GM12801 (cell line): ENCODE data around the gene HOXA6.

ENCODE experiments used
- TF ChIP-seq, protein P1 (sequence below): IDR thresholded peaks from one replicate; pipeline ENCODE4 v1.5.1; 2011; ENCODE audit warnings: control low read depth; ENCODE audit not compliant: insufficient read length; ENCODE audit errors: extremely low read depth

The HOXA6 gene

GRCh38 chr7:27182285-27182841 is 34.8 kb upstream of the HOXA6 start:
- TF ChIP-seq, protein P1, sequence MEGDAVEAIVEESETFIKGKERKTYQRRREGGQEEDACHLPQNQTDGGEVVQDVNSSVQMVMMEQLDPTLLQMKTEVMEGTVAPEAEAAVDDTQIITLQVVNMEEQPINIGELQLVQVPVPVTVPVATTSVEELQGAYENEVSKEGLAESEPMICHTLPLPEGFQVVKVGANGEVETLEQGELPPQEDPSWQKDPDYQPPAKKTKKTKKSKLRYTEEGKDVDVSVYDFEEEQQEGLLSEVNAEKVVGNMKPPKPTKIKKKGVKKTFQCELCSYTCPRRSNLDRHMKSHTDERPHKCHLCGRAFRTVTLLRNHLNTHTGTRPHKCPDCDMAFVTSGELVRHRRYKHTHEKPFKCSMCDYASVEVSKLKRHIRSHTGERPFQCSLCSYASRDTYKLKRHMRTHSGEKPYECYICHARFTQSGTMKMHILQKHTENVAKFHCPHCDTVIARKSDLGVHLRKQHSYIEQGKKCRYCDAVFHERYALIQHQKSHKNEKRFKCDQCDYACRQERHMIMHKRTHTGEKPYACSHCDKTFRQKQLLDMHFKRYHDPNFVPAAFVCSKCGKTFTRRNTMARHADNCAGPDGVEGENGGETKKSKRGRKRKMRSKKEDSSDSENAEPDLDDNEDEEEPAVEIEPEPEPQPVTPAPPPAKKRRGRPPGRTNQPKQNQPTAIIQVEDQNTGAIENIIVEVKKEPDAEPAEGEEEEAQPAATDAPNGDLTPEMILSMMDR: no peak

- TF ChIP-seq, protein P1: no peak
Measured at GRCh38 chr7:27181795-27182275, 34.3 kb upstream of the HOXA6 start.

GRCh38 chr7:27180431-27181420 is 33.2 kb upstream of the HOXA6 start:
- TF ChIP-seq, protein P1: no peak

GRCh38 chr7:27179503-27180430 is 32.2 kb upstream of the HOXA6 start:
- TF ChIP-seq, protein P1: no peak

GRCh38 chr7:27179030-27179429 is 31.5 kb upstream of the HOXA6 start:
- TF ChIP-seq, protein P1: no peak

GRCh38 chr7:27178366-27178765 is 30.8 kb upstream of the HOXA6 start:
- TF ChIP-seq, protein P1: no peak

DNA sequence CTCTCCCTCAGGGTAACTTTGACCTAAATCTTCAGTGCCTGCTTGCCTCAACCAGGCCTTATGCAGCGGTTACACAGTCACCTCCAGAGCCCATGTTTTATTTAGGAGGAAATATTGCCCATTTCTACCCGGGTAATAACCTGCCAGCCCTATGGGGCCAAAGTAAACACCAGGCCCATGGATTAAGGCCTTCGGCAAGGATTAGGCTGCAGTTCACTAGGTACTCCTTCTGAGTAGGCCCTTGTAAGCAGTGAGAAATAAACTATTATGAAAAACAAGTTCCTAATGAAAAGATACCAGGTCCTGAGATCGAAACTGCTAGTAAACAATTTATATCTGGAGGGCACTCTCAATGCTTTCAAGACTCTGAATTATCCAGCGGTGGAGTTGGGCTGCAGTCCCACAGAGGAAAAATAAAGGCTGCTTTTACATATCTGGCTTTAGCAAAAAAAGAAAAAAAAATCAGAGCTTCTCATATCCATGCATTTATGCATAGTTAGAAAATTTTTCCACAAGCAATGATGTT is 30.3 kb upstream of the HOXA6 start:
- TF ChIP-seq, protein P1: no peak
